NCI-H345 (cell line): ENCODE measurements around the gene OPALIN.
"Not testable (repeated sequence)": the region's sequence is repeated elsewhere in the genome, so short reads cannot be mapped to it uniquely, and the experiment has no call there.

ENCODE experiments used
- DNase-seq: peaks from one replicate; lab custom pipeline; 2025; lab: John Stamatoyannopoulos, UW

OPALIN gene

DNA sequence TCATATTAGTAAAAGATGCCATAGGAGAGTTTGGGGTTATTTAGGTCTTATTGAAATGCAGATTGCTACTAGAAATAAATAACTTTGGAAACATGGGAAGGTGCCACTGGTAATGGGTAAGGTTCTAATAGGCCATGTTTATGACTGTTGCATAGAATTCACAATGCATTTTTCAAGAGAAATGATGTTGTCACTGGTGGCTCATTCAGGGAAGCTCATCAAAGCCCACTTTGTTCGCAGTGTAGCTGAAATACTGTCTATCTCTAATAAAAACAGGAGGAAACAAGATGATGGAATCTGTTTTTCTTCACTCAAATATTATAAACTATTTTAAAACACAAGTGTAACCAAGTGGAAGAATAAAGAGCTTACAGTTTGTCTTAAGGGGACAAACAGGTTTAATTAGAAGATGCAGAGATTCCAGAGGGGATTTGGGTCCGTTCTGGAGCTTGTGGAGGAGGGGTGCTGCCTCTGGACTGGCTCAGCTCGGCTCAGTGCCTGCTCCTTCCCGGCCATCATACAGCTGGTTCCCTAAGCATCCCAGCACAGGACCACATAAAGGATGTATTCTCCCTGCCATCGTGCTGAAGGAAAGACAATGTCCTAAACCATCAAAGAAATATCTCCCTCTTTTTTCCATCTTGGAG is 20.4 kb downstream of the OPALIN start:
- DNase-seq, result no peak

DNA sequence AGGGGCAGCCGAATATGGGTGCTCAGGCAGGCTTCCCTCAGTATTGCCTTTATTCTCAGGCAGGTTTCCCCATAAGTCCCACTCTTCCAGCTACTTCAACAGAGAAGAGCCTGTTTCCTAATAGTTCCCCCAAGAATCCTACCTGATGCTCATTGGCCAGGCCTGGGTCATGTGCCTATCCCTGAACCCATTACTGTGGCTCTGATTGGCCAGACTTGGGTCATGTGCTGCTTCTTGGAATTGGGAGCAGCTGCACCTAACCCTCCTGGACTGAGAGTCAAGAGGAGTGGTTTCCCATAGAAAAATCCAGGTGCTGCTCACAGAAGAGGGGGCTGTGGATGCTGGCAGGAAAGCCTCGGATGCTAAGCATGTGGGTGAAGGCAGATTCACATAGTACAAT is 21.7 kb downstream of the OPALIN start:
- no peak for DNase-seq

DNA sequence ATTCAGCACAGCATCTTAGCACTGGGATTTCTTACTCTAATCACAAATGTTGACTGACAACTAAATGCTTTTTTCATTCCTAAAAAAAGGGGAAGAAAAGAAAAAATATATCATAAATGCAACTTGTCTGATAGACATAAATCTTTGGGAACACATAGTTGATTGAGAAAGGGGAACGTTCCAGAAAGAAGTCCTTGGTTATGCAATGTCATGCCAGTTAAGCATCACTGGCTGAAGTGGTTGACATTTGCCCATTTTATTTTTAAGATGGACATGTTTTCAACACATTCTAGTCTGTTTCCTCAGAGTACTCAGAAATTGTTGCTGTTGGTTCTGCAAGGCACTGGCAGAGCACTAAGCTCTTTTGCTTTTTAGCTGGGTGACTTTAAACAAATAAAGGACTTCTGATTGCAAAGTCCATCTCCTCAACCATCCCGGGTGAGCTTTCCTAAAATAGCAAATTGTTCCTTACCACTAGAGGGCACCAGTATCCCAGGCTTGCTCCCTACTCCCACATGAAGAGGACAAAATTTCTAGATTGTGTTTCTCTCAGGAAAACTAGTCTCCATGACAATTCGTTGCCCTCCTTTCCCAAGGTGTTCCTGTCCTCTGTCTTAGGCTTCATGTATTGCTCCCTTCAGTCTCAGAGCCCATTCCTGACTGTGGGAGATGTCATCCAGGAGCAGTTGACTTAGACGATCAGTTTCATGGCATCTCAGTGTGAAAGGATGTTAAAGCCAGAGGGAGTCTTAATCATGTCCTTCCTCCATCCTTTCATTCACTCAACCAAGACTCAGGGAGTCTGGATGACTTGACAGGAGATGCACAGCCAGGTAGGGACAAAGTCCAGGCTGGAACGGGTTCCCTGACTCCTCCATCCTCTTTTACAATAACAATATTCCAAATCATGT is 23.9 kb downstream of the OPALIN start:
- peak; percentile 5 for DNase-seq

DNA sequence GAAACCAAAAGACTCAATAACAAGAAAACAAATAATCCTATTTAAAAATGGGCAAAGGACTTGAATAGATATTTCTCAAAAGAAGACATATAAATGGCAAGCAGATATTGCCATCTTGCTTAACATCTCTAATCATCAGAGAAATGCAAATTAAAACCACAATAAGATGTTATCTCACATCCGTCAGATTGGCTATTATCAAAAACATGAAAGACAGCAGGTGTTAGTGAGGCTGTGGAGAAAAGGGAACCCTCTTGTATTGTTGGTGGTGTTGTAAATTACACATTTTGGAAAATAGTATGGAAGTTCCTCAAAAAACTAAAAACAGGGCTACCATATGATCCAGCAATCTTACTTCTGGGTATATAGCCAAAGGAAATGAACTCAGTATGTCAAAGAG is 25.7 kb downstream of the OPALIN start:
- DNase-seq, result no peak

DNA sequence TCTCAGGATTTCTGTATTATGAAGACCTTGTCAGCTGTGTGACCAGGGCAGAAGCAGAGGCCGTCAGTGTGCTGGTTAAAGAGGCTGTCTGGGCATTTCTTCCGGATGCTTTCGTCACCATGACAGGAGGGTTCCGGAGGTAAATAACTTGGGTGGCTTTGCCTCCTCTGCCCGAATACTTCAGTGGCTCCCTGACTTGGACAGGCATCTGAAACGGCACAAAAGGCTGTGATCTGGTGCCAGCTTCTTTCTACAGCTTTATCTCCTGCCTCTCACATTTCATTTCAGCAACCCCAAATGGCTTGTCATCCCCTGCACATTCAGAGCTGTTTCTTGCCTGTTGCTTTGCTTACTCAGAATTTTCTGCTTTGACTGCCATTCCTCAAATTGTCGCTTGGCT is 31.3 kb downstream of the OPALIN start:
- DNase-seq, result no peak

DNA sequence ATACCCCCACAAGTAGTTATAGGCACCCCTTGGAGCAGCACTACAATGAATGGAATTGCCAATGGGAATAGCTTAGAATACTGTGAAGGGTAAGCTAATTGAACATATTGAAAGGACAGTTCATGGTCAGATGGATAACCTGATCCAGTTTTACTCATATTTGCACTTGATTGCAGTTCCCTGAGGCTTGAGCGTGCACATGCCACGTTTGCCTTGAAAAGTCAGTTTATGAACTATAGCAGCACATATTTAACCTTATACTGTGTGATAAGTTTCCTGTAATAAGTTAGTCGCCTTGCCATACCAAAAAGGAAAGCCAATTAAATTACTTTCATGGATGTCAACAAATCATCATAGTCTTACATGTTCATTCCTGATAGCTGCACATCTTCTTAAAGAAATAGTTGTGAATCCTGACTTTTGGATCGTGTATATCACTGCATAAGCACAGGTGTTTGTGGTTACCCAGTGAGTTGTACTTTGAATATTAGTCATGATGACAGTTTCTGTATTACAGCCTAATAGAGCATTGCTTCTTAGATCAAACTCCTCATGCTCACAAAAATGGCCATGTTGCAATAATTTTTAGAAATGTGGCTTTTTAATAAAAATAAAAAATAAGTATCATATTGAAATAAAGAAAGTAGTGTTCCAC is 33.0 kb downstream of the OPALIN start:
- no peak for DNase-seq

DNA sequence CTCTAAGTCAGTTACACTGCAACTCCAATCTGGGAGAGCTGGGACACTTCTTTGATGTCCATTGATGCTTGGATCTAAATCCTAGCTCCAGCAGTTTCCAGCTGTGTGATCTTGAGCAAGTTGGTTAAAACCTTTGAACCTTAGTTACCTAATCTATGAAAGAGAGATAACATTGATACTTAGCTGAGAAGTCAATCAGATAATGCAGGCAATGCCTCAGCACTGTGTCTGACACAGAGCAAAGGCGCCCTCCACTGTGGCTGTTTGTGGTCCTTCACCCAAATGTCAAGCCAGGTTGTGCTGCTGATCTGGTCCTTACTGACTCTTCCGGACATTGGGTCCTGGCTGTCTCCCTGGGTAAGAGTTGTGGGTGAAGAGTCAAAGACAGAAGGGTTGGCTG is 34.4 kb downstream of the OPALIN start:
- DNase-seq, result no peak

DNA sequence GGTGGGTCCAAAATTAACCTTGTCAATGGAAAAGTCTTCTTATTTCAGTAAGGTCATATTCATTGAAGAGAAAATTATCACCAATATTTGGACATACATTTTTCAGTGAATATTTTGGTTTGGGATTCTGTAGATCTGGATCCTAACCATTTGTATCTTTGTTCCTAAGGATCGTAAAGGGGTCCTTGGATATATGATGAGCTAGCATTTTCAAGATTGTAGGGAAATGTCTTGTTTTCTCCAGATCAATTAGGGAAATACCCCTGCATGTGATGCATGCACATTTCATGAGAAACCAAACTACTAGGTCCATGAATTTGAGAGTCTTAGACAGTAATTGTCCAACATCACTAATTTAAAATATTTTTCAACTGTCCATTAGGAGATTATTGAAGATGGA is 36.5 kb downstream of the OPALIN start:
- DNase-seq, result no peak

DNA sequence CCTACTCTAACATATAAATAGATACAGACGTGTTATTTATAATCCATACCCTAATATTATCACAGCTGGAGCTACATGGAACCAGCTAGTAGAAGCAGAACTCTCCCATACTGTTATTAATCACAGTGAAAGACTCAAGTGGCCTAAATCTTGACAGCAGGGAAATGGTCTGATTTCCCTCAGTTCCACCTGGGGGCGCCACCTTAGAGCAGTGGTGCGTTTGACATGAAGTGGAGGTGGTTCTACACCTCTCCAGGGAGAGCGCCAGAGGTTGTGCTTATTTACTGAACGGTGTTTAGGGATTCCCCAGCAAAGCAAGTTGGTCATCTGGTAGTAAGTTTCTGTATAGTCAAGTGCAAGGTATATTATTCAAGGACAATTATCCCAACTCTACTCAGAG is 37.0 kb downstream of the OPALIN start:
- DNase-seq, result no peak

DNA sequence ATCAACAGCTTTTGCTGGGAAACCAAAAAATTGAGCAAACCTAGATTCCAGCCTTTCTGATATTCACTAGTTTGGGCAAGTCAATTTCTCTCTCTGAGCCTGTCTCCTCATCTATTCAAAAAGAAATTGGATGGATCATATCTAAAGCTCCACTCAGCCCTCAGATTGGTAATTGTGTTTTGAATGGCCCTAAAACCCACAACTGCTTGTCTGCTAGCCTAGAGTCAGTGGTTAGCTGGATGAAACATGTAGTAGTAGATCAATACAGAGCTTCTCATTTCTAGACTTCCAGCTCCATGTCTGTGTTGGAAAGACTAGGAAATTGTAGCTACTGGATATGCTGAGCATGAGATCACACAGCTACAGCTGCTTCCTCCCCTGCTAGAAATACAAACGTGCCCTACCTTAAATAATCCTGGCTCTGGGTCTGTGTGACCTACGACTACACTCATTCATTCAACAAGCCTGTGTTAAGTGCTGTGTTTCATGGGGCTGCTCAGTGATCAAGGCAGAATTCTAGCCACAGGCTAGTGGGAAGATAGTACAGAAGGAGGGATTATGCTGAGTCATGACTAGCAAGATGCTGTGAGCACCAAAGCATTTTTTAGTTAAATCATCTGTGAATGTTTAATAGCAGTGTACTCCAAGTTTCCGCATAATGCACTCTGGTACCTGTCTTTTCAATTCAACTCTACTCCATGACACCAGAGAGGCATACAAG is 38.9 kb downstream of the OPALIN start:
- DNase-seq, result no peak

DNA sequence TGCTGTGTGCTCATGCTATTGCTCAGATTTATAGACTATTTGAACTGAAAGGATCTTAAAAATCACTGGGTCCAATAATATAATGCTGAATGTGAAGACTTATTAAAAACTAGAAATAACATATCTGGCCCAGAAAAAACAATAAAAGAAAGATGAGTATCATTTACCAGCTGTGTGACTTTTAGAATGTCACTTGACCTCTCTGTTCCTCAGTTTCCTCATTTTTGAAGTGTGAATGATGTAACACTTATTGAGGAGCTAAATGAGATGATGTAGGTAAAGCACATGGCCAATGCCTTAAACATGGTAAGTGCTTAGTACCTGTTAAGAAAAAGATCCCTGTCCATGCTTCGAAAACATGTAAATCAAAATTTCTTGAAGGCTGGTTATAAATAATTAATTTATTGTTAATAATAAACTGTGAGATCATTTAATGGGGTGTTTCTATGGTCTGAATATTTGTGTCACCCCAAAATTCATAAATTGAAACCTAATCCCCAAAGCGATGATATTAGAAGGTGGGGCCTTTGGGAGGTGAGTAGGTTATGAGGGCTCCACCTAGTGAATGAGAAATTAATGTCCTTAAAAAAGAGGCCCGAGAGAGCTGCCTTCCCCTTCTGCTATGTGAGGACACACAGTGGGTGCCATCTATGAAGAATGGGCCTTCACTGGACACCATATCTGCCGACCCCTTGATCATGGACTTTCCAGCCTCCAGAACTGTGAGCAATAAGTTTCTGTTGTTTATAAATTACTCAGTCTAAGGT is 41.6 kb downstream of the OPALIN start:
- no peak for DNase-seq

DNA sequence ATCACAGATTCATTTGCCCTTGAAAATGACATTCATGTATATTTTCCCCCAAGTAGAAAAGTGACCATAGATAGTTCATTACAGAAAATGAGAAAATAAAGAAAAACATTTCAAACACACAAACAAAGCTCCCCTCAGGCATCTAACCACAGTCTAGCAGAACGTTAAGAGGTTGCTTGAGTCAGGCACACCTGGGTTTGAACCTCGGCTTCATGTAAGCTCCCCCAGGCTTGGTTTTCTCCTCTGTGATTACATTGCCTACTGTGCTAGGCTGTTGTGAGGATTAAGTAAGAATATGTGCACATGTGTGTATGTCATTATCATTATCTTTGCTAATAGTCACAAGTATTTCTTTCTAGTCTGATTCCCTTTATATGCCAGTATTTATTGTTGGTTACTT is 45.5 kb downstream of the OPALIN start:
- DNase-seq, result no peak

DNA sequence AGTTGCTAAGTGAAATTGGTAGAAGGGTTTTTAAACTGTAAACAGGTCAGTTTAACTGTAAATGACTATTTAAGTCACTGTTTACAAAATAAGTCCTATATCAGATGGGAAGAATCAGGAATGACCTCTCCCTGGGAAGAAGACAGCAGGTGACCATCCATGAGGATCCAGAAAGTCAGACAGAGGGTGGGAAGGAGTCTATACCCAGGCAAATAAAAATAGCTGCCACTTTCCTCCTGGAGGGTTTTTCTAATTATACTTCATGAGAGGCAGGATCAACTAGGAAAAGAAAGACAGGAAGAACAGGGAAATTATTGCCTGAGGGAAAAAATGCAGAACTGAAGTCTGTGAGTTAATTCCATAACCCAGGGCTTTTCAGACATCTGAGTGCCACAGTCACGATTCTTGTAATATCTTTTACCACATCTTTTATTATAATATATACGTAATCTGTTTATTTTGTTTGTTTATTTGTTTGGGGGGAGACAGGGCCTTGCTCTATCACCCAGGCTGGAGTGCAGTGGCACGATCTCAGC is 47.6 kb downstream of the OPALIN start:
- no peak for DNase-seq

DNA sequence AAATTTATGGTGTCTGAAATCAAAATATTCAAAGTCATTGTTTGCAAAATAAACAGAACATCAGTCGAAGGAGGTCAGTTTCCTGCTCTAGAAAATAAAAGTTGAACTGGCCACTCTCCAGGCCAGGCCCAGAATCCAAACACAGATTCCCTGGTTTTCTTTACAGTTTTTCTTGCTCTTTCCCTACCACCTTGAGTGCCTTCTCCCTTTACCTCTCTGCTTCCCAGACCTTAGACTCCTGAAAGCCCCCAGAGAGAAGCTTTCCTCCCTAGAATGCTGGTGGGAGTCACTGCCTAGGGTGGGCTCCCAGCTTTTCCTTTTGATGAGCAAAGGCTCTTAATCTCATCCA is 48.5 kb downstream of the OPALIN start:
- no peak for DNase-seq

DNA sequence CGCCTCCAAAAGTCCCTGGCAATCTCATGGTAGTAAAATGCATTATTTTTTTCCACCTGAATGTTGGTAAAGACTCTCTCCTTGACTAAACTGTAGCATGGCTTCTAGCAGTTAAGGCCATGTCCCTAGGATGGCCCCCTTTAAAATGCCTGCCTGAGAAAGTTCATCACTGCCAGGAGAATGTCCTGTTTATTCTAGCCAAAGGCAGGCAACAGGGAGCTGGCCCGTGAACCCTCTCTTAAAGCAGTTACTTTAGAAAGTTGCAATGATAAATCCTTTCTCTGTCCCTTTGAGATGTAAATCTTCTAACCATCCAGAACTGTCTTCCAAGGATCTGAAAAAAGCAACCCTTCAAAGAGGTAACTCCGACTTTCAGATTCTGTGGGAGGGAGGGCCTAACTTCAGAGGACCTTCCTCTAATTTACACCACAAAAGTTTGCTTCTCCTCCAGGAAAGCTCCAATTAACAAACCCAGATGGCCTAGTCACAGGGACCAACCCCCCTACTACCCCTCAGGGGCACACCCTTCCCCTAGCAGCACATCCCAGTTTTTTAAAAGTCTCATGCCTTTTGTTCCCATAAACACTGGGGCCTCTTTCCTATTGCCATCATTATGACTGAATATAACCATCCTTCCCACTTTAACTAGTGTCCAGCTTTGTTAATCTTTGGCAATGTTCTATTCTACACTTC is 49.0 kb downstream of the OPALIN start:
- DNase-seq, result no peak

DNA sequence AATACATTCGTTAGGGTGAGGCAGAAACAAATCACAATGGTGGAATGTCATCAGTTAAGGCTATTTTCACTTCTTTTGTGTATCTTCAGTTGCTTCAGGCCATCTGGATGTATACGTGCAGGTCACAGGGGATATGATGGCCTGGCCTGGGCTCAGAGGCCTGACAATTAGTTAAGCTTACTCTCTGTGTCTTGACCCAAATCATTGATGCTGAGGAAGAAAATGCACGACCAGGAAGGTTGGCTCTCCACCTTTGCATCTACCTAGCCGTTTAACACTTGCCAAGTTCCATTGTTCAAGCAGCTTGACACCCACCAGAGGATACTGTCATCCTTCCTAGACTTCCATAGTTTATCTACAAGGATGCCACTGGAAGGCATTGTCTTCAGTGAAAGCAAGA is 49.9 kb downstream of the OPALIN start:
- not testable (repeated sequence) for DNase-seq

DNA sequence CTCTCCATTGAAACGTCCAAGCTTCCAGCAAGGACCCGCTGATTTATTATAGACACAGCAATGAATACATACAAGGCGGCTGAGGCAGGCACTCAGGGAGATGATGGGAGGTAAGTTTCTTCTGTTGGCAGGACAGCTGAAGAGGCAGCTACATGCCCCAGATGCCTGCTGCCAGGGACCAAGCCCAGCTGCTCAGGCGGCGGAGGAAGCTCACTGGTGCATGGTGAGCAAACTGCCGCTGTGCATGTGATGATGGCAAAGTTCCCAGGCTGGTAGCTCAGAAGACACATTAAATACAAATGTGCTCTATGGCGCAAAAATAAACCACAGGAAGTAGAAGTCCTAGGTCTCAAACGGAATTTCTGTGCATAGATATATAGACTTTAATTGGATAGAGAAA is 52.3 kb downstream of the OPALIN start:
- peak; percentile 23 for DNase-seq

DNA sequence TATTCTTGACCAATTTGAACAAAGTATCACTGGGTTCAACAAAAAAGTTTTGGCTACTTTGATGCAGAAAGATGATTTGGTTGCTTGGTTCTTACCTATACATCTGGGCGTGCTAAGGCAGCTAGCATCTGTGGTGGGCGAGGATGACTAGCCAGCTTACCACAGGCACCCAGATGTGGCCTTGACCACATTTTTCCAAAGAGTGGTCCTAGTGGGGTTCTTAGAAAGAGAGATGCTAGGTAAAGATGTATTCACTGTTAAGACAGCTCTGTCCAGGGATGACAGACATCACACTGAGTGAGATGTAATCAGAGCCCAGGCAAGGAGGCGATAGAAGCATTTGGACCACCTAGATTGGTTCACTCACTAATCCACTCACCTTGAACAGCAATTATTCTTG is 53.8 kb downstream of the OPALIN start:
- no peak for DNase-seq

DNA sequence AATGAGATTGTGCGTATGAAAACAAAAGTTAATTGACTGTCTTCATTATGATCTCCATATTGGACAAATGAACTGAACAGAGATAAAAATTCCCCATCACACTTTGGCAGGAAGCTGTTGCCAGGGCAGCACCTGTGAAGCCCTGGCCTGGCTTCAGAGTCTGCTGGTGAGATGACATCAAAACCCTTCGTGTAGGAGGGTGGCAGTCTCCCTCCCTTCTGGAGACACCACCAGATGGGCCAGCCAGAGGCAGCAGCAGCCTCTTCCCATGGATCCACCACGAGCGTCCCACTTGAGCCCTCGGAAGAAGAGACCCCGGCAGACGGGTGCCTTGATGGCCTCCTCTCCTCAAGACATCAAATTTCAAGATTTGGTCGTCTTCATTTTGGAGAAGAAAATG is 54.6 kb downstream of the OPALIN start, which contains the start of gene DNTT:
DNTT (plus strand) TSS at position 205 of the 400 bp plus-strand sequence; CDS start at position 269, 64 bp downstream.
- no peak for DNase-seq

DNA sequence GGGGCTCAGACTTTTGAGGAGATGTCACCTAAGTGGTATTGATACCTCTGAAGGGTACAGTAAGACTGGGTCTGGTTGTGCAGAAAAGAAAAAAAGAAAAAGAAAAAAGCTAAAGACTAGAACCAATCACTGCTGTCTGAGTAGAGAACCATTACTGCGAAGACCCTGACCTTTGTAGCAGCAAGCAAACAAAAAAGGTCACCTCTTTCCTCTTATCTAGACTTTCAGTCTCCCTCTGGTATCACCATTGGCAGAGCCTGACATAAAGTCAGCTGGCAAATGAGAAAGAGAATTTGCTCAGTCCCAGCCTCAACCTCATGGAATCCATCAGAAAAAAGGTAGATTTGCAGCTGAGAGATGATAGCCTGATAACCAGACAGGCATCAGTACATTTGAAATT is 57.2 kb downstream of the OPALIN start:
- no peak for DNase-seq

DNA sequence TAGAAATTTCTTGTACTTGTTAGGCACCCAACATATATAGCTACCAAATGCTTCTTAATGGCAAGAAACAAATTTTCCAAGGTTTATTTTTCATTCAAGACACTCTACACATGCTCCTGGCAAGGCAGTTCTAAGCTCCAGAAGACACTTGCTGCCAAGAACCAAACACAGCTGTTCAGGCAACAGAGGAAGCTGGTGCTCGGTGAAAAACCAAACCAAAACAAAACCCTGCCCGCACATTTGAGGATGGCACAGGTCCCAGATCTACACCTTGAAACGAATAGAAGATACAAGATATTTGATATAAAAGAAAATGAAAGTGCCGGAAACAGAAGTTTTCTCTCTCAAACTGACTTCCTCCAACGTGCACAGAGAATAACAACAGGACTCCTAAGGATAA is 59.4 kb downstream of the OPALIN start:
- peak; percentile 3 for DNase-seq
